ENCODE results near the gene RABEP2.
"Not testable (repeated sequence)": the region's sequence is repeated elsewhere in the genome, so short reads cannot be mapped to it uniquely, and the experiment has no call there.

The RABEP2 gene

GRCh38 chr16:28876973-28877654 is 47.9 kb downstream of the RABEP2 start:
- no peak for DNase-seq

GRCh38 chr16:28876019-28876659 is 48.9 kb downstream of the RABEP2 start:
- DNase-seq, result no peak

GRCh38 chr16:28875134-28876018 is 49.7 kb downstream of the RABEP2 start:
- no peak for DNase-seq

GRCh38 chr16:28874406-28874805 is 50.6 kb downstream of the RABEP2 start:
- no peak for DNase-seq

- DNase-seq, result peak; percentile 44
These were observed 51.4 kb downstream of the RABEP2 start for GRCh38 chr16:28873543-28874201.

GRCh38 chr16:28872952-28873351 is 52.1 kb downstream of the RABEP2 start:
- DNase-seq, result no peak

GRCh38 chr16:28869201-28869600 is 55.8 kb downstream of the RABEP2 start:
- no peak for DNase-seq

GRCh38 chr16:28867646-28868045 is 57.4 kb downstream of the RABEP2 start:
- not testable (repeated sequence) for DNase-seq

GRCh38 chr16:28867241-28867640 is 57.8 kb downstream of the RABEP2 start:
- DNase-seq, result no peak

GRCh38 chr16:28866454-28866804 is 58.6 kb downstream of the RABEP2 start:
- DNase-seq, result no peak

- no peak for DNase-seq
These were observed 59.1 kb downstream of the RABEP2 start for GRCh38 chr16:28865722-28866453.

GRCh38 chr16:28865001-28865688 is 59.9 kb downstream of the RABEP2 start:
- no peak for DNase-seq

- DNase-seq, result no peak
These were observed 60.9 kb downstream of the RABEP2 start for GRCh38 chr16:28863929-28864793.

GRCh38 chr16:28859326-28859725 is 65.7 kb downstream of the RABEP2 start:
- DNase-seq, result no peak

- no peak for DNase-seq
These were observed 66.6 kb downstream of the RABEP2 start for GRCh38 chr16:28858421-28858820.
